ENCODE results near the gene CARF.

GRCh38 chr2:202932425-202933138 lies 20.5 kb downstream of the CARF start:
- no peak for TF ChIP-seq ZNF274 (IDR thresholded peaks at IDR 0.05; ENCODE audit: low read depth, low read length)
- no peak for TF ChIP-seq YY1 (IDR thresholded peaks at IDR 0.05; ENCODE audit: insufficient read depth, insufficient read length)
